ENCODE measurements around the gene KRT2. TPM values are rescaled to one million over a fixed set of nuclear protein-coding genes. Genes with fewer than 3 reads are reported as not detected.

The KRT2 gene
- total RNA-seq, 6 experiments from 2014 or later = not detected

- WGBS (ENCODE audit: insufficient coverage, low coverage, low lambda C conversion rate, missing lambda C conversion rate) = 92% methylated on average over 4 of the region's 8 CpGs
- no peaks in the 10 kb centered on the region for H3K4me1 ChIP-seq
- no peak overlapping the region for H3K4me3 ChIP-seq
- no peaks in the 10 kb centered on the region for H3K27me3 ChIP-seq
- H3K27ac ChIP-seq = no peak overlapping the region
- no peaks in the 10 kb centered on the region for H3K9me3 ChIP-seq
- no peak for ATAC-seq
- no peak for TF ChIP-seq POLR2A (IDR thresholded peaks at IDR 0.05)
- TF ChIP-seq CTCF (IDR thresholded peaks at IDR 0.05) = no peak
- DNase-seq = no peak
- no peaks in the 10 kb centered on the region for H3K36me3 ChIP-seq
- intact Hi-C loops (cut with DNase I) = no loop called here
Measured at GRCh38 chr12:52648012-52648550, 3.9 kb downstream of the KRT2 start.

- no peak for TF ChIP-seq CTCF (IDR thresholded peaks at IDR 0.05)
- no peak for TF ChIP-seq POLR2A (IDR thresholded peaks at IDR 0.05)
- H3K27ac ChIP-seq = no peak overlapping the region
- 93% methylated on average over 9 of the region's 9 CpGs for WGBS (ENCODE audit: insufficient coverage, low coverage, low lambda C conversion rate, missing lambda C conversion rate)
- no peak for DNase-seq
- no peak overlapping the region for H3K4me3 ChIP-seq
- H3K4me1 ChIP-seq = no peaks in the 10 kb centered on the region
- H3K36me3 ChIP-seq = no peaks in the 10 kb centered on the region
- intact Hi-C loops (cut with DNase I) = no loop called here
- no peak for ATAC-seq
- no peaks in the 10 kb centered on the region for H3K9me3 ChIP-seq
- no peaks in the 10 kb centered on the region for H3K27me3 ChIP-seq
Measured at GRCh38 chr12:52647601-52648000, 4.4 kb downstream of the KRT2 start.

GRCh38 chr12:52646613-52647012 lies 5.4 kb downstream of the KRT2 start:
- H3K27ac ChIP-seq = no peak overlapping the region
- ATAC-seq (no peak), DNase-seq (no peak)
- TF ChIP-seq POLR2A (IDR thresholded peaks at IDR 0.05) (no peak), CTCF (IDR thresholded peaks at IDR 0.05) (no peak)
- intact Hi-C loops (cut with DNase I) = no loop called here
- no peak overlapping the region for H3K4me3 ChIP-seq
- WGBS (ENCODE audit: insufficient coverage, low coverage, low lambda C conversion rate, missing lambda C conversion rate) = 91% methylated on average over 6 of the region's 12 CpGs
- no peaks in the 10 kb centered on the region for H3K36me3 ChIP-seq
- no peaks in the 10 kb centered on the region for H3K27me3 ChIP-seq
- H3K9me3 ChIP-seq = no peaks in the 10 kb centered on the region
- no peaks in the 10 kb centered on the region for H3K4me1 ChIP-seq

- H3K36me3 ChIP-seq = no peaks in the 10 kb centered on the region
- no peaks in the 10 kb centered on the region for H3K4me1 ChIP-seq
- no peaks in the 10 kb centered on the region for H3K9me3 ChIP-seq
- intact Hi-C loops (cut with DNase I) = no loop called here
- H3K27me3 ChIP-seq = no peaks in the 10 kb centered on the region
- DNase-seq (no peak), ATAC-seq (no peak)
- no CpG with 5 or more reads among the region's 4 CpGs for WGBS (ENCODE audit: insufficient coverage, low coverage, low lambda C conversion rate, missing lambda C conversion rate)
- H3K27ac ChIP-seq = no peak overlapping the region
- TF ChIP-seq CTCF (IDR thresholded peaks at IDR 0.05) = no peak
- no peak for TF ChIP-seq POLR2A (IDR thresholded peaks at IDR 0.05)
- no peak overlapping the region for H3K4me3 ChIP-seq
Measured at GRCh38 chr12:52645982-52646381, 6.0 kb downstream of the KRT2 start.
